HG03103 (cell line): ENCODE results near the gene TMEM129.

ENCODE experiments used
- ATAC-seq: cut with Tn5 transposase; IDR thresholded peaks from one replicate; pipeline ENCODE4 v1.9.1; 2021; ENCODE audit warnings: low read depth; ENCODE audit not compliant: unreplicated experiment

TMEM129 gene

DNA sequence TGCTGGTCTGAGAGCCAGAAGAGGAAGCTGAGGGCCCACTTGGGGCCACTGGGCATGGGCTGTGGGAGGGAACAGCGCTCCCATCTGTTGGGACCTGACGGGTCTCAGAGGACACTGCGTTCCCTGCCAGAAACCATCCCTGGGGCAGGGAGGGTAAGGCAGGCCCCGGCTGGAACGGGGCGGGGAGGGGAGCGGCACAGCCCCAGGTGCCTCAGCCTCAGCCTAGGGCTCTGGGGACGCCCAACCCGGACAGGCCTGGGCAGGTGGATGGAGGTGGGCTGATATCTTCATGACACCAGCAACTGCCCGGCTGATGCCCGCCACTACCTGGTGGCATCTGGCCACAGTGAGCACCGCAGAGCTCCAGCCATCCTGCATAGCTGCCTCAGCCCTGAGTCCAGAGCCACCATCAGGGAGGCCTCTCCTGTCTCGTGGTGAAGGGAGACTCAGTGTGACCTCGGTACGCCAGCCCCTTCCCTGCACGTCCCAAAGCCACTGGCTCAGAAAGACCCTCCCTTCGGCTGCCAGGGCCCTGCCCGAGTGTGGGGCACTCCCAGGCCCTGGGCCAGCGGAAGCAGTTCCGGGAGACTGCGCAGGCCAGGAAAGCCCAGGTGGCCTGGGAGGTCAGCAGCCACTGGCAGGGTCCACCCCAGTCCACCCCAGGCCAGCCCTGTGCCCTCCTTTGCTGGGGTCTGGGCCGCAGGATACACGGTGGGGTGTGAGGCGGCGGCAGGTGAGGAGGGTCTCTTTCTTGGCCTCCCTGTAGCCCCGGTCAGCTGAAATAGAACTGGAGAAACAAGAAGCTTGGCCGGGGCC lies 37.4 kb upstream of the TMEM129 start:
- ATAC-seq: no peak

DNA sequence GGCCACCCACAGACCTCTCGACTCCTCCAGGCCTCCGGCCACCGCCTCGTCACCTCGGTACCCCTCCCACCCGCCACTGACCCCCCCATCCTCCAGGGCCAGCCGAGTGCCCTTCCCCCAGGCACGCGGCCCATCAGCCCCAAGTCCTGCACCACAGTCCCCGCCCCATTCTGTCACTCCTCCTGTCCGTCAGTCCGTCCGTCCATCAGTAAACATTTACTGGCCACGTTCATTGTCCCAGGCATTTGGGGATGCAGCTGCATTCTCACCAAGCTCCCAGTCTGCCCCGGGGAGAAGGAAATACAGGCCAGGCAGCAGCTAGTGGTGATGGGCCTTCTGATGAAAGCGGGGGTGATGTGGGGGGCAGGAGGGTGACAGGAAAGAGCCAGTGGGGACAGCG lies 36.7 kb upstream of the TMEM129 start:
- no peak for ATAC-seq

DNA sequence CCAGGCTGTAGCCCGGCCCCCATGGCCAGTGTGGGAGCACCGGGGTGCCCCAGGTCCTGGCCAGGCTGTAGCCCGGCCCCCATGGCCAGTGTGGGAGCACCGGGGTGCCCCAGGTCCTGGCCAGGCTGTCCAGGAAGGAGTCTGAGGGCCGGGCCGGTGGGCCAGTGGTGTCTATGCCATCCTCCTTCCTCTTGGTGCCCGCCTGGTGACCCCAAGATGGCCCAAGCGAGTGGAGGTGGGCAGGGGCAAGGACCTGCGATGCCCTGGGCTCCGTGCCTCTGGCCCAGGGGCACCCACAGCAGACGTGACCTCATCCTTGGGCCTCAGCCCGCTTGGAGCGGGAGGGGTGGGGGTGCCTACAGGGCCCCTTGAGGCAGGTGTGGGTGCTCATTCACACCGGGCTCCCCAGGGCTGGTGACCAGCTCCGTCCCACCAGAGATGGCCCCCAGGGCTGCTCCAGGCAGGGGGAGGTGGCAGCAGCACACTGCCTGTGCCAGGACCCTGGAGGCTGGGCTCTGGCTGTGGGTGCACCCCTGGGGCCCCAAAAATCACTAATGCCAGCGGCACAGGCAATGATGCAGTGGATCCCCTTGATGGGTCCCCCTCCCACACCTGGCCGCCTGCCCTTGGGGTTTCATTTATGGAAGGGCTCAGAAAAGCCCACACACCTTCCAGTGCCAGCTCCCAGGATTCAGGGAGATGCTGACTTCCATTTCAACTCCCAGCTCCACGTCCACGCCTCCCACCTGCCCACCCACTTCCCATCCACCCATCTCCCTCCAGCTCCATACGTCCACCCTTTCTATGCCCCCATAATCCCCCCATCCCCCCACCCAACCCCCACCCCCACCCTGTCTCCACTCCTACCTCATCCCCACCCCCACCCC lies 36.0 kb upstream of the TMEM129 start:
- no peak for ATAC-seq

DNA sequence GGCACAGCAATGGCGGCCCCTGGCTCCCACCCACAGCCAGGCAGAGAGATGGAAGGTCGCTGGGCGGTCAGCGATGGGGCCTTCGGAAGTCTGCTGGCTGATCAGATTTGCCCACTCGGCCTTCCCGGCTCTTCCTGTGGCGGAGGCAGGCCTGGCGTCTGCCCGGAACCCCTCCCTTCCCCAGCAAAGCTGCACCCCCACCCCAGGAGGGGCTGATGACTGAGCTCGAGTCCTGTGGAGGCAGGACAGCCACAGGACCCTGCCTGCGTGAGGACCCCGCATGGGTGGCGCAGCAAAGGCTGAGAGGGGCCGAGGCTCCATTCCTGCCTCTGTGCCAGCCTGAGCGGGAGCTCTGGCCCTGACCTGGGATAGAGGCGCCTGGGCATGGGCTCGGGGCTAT lies 35.0 kb upstream of the TMEM129 start:
- ATAC-seq: no peak

DNA sequence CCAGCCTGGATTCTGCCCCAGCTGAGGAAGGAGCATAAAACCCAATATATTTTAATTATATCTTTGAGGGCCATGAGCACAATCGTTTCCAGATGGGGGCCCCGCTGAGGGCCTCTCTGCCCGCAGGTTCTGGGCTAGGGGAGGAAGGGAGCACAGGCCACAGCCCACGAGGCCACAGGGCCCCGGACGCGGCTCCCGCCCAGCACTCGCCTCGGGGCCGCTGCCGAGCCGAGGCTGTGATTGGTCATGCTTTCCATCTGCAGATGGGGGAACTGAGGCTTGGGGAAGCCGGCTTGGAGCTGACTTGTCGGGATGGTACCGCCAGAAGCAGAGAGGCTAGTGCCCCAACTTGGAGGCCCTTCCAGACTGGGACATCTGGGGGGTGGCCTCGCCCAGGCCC lies 34.2 kb upstream of the TMEM129 start:
- ATAC-seq: no peak

DNA sequence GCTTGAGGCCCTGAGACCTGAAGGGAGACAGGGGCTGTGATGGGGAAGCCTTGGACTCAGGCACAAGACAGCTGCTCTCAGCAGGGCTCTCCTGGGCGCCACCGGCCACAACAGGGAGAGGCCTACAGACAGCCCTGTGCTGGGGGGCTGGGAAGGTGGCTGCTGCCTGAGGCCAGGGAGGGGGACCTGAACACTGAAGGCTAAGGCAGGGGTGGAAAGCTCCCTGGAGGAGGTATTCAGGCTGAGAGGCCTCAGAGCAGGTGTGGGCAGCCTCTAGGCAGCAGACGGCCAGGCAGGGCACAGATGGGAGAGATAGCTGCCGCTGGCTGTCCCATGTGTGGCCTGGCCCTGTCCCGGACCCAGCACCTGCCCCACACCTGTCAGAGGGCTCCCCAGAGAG lies 33.2 kb upstream of the TMEM129 start:
- ATAC-seq: no peak

DNA sequence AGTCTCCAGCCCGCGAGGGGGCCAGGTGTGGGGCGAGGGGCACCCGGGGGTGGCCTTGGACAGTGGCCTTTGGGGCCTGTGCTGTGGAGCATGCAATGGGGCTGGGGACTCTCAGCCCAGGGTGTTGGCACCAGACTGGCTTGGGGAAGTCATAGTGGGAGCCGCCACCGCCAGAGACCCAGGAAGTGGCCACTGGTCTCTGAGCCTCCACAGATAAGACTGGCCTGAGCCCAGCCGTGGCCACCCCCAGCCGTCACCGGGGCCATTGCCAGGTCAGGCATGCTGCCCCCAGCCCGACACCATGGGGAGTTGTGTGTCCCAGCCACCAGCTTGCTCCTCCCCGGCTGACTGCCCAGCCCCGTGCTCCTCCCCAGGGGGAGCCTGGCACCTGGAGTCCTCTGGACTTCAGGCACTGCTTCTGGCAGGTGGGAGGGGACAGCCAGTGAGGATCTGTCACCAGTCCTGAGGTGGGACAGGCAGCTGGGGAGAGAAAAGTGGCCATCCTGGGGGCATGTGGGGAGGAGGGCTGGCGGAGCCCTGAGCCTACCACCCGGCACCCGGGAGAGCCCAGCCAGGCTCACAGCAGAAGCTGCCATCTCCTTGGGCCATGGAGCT lies 32.7 kb upstream of the TMEM129 start:
- no peak for ATAC-seq

DNA sequence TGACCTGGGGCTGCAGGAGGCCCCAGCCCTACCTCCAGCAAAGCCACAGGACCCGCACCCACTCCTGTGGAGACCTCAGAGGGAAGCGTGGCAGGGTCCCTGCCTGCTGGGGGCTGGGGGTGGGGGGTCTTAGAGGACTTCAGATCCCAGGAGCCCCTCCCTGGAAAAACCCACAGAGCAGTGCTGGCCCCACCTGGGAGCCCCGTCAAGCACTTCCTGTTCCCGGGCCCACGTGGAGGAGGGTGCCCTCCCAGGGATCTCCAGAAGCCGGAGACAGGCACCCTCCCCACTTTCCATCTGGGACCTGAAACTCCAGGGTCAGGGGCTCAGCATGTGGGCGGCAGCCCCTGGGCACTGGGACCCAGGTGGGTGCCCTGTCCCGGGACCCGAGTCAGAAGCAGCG lies 32.2 kb upstream of the TMEM129 start:
- no peak for ATAC-seq

DNA sequence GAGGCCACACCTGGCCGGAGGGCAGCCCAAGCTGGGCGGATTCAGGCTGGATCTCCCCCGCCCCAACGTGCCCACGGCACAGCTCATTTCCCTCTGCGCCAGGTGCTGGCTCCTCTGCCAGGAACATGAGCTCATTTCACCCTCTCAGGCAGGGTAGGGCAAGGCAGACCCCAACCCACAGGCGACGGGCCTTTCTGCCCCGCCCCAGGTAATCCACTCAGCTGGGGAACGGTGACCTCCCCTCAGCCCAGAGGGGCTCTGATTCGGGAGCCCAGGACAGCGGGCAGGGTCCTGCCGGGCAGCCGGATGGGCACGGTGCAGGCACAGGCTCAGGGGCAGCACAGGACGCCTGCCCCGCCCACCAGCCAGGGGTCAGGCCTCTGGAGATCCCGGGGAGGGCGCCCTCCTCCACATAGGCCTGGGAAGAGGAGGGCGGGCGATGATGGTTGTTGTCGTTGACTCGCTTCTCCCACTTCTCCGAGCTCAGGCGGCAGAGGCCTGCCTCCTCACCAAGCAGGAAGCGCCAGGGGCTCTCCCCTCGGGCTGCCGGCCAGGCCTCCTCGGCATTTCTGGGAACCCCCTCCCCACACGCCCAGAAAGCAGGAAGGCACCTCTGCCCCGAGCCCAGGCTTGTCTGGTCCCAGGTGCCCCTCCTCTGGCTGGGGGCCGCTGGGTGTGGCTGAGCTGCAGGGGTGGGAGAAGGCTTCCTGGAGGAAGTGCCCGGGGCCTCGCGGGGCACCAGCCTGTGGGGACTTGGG lies 31.3 kb upstream of the TMEM129 start:
- ATAC-seq: no peak

DNA sequence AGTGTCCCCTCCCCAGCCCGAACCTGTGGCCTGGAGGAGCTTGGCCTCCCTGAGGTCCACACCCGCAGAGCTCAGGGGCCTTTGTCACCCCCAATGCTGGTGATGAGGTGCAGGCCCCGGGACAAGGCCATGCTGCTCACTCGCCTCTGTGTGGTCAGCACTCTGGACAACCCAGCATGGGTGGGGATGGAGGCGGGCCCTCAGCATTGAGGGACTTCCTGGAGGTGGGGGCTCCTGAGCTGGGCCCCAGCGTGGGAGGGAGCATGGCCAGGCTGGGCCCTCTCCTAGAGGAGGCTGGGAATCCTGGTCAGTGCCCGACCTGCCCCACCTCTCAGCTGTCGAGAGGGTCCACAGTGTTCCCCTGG lies 30.8 kb upstream of the TMEM129 start:
- no peak for ATAC-seq

DNA sequence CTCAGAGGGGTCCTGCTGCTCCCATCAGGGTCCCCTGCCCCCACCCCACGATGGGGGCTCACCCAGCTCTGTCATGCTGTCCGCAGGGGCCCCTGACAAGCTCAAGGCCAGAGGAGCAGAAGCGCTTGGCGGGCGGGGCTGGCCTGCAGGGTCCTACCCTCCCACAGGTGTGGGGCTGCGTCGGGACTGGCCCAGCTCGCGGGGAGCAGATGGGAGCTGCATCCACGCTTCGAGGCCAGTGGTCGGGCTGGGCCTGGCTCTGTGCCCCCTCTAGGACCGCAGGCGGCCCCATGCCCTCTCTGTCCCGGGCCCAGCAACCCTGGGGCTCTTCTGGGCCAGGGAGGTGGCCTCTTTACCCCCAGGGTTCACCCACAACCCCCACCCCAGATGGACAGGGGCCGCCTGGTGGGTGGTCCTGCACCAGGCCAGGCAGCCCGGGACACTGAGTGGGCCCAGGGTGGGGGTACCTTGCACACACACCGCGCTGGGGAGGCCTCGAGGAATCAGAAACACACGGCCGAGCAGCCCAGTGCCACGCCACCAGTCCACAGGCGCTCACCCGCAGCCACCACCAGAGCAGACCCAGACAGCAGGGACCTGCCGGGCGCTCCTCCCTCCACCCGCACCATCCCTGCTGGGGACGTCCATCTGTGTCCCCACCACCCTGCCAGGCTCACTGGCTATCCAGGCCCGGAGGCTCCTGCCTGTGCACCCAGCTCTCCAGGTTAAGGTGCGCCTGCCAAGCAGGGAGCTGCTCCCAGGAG lies 30.2 kb upstream of the TMEM129 start:
- ATAC-seq: no peak

DNA sequence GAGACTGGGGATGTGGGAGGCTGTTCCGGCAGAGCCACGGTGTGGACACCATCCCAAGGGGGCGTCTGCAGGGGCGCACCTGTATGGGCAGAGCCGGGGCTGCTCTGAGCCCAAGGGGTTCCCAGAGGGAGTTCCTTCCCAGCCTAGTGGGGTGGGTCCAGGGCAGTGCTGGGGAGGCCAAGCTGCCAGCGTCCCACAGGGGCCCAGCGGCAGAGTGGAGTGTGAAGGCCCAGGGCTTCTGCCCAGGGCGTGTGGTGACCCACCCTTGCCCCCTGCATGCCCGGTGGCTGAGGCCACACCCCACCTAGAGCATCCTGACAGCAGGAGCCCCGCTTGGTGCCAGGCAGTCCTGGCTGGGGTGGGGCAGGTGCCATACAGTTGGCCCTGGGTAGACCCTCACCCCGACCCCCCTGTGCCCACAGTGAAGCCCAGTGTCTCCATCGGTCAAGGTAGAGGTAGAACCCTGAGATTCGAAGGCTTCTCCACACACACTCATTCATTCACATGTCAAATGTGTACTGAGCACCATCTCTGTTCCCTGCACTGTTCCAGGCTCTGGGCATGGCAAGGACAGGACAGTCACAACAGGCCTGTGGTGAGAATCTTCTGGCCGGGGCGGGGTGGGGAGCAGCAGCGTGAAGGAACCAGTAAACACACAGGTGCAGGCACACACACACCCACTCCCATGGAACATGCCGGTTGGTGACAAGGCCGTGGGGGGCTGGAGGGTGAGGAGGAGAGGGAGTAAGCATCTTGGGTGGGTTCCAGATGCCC lies 29.4 kb upstream of the TMEM129 start:
- ATAC-seq: no peak

DNA sequence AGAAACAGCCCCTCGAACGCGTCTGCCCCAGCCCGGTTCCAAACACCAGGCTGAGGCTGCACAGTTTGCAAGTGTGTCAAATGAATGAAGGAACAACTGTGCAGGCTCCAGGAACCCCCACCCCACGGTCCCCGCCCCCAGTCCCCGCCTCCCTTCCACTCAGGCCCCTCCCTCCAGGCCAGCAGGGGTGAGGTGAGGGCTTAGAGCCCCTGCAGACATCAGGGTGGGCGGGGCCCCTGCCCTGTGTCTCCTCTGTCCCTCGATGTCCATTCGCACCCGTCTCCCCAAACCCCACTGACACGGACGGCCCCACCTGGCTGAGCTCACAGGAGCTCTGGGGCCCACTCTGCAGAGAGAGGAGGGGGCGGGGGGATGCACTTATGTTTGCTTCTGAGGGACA lies 28.7 kb upstream of the TMEM129 start:
- ATAC-seq: no peak

DNA sequence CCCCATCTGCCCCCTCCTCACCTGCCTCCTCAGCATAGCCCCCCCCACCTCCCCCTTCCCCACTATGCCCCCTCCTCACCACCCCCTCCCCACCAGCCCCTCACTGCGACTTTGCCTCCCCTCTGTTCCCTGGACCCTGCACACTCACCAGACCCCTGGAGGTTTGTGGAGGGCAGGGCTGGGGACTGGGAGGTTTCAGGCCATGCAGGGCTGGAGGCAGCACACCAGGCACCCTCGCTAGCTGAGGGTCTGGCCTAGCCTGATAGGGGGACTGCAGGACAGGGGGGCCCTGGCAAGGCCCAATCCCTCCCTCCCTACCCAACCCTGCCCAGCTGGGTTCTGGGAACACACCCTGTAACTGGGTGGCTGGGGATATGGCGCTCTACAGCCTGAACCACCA lies 28.2 kb upstream of the TMEM129 start:
- ATAC-seq: no peak

DNA sequence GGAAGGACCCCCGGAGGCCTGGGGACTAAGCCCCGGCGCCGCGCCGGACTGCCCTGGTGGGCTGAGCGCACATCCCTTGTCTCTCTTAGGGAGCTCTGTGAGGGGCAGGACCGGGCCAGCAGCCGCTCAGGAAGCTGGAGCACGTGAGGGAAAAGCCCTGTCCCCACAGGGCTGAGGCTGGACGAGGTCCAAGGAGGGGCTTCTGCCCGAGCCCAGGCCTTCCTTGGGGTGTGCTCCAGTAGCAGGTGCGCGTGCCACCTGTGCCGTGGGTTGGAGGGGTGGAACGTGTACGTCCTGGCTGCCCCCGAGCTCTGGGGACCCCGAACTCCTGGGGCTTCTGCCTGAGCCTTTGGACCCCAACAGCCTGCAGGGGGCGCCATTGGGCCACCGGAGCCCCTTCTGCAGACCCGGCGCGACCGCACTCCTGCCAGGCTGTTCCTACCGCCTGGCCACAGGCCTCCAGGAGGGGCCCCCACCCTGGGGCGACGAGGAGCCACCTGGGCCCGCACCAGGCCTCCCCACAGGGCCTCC lies 27.4 kb upstream of the TMEM129 start:
- ATAC-seq: no peak

DNA sequence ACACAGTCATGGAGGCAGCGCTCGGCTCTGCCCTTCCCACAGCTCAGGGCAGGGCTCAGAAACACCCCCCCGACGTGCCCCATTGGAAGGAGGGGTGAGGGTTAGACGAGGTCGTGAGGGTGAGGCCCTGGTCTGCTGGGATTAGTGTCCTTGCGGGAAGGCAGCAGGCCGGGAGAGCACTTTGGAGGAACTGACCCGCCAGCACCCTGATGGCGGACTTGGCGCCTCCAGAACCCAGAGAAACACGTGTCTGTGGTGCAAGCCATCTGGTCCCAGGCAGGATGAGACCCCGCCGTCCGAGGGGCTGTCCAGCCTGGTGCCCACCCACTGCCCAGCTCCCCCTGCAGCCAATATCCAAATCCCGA lies 26.5 kb upstream of the TMEM129 start:
- ATAC-seq: no peak

DNA sequence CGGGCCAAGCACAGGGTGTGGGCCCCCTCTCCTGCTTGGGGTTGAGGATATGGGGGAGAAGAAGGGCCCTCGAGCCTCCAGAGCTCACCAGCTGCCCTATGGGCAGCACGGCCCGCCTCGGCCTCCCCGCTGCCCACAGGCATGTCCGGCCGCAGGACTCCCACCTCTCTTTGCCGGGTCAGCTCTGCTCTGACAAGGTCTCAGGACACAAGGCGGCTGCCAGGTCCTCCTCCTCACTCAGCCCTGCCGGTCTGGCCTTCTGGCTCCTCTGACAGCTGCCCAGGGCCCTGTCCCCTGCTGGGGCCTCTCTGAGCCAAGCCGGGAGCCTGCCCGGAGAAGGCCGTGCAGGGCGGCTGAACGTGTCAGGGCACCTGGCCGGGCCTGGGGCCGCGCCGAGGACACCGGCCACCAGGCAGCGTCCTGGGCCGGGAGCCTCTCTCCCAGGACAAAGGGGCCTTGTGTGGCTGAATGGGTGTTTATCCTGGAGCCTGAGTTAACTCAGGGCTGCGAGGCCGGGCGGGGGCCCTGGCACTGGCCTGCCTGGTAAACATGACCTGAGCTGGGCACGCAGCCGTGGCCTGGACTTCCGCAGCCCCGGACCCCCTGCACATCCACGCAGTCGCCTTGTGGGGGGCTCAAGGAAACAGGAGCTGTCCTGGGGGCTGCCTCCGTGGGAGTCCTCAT lies 25.9 kb upstream of the TMEM129 start:
- ATAC-seq: no peak

DNA sequence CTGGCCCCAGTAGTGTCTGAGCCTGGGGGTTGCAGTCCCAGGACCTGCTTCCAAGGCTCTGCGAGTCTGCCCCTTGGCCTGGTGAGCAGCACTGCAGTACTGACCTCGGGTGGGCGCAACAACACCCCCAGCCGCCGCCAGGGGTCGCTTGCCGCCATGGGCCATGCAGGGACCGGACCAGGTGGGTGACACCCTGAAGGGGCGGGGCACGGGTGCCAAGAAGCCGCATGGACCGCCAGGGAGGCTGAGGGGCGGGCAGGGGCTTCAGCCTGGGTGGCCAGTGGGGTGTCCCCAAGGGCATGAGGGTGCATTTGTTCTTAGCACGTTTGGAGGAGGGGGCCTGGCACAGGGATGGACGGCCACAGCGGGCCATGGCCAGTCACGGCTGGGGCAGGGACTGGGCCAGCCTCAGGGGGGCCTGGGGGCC lies 25.2 kb upstream of the TMEM129 start:
- ATAC-seq: no peak

DNA sequence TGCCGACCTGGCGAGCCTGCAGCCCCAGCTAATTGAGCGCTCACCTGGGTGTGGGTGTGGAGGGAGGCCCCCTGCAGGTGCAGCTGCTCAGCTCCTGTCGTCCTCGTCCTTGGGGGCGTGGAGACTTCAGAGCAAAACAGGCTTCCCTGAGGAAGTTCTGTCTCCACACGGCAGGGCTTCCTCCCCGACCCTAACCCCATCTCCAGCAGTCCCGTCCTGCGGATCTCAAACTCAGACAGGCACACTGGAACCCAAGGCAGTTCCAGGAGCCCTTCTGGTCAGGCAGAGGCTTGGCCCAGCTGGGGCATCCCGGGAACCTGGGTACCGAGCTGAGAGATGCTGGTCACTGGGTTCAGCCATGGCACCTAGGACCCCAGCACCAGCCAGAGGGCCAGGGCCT lies 24.6 kb upstream of the TMEM129 start:
- ATAC-seq: no peak
